OCI-LY3 (cell line): Measurements from ENCODE around the gene ETV1.

Experiments used
- EZH2phosphoT487 ChIP-seq: fragments of 200-600 bp; shearing (Covaris generic); IDR thresholded peaks from 2 replicates; pipeline ENCODE4 v1.6.1; 2018; ENCODE audit warnings: antibody characterized with exemption, mixed run types, low read depth
- TF ChIP-seq, protein P1 (sequence below): fragments of 200-600, 300-600 bp; sonication (generic); IDR thresholded peaks from 2 replicates; pipeline ENCODE4 v1.5.1; 2014; ENCODE audit warnings: antibody characterized with exemption, low read length, low read depth

DNA sequence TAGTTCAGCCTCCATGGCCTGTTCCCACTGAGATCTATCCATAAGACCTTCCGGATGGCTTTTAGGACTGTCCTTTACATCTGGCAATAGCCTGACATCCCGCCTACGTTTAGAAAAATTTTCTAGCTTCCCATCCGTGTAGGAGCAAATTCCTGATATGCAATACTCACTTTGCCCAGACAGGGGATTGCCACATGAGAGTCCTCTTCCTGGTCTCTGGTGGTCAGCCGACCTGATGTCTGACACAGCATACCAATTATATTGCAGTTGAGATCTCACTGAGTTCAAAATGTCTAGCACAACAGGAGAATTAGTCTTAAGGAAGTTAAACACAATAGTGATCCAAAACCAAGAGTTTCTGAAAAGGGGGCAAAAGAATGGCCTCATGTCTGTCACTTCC is 9.4 kb upstream of the ETV1 start:
- TF ChIP-seq, protein P1, sequence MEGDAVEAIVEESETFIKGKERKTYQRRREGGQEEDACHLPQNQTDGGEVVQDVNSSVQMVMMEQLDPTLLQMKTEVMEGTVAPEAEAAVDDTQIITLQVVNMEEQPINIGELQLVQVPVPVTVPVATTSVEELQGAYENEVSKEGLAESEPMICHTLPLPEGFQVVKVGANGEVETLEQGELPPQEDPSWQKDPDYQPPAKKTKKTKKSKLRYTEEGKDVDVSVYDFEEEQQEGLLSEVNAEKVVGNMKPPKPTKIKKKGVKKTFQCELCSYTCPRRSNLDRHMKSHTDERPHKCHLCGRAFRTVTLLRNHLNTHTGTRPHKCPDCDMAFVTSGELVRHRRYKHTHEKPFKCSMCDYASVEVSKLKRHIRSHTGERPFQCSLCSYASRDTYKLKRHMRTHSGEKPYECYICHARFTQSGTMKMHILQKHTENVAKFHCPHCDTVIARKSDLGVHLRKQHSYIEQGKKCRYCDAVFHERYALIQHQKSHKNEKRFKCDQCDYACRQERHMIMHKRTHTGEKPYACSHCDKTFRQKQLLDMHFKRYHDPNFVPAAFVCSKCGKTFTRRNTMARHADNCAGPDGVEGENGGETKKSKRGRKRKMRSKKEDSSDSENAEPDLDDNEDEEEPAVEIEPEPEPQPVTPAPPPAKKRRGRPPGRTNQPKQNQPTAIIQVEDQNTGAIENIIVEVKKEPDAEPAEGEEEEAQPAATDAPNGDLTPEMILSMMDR = no peak
- TF ChIP-seq EZH2phosphoT487 = no peak
